Left ventricle myocardium inferior (tissue), 1 donor: ENCODE results near the gene COL5A3. TPM values are rescaled to one million over a fixed set of nuclear protein-coding genes. Genes with fewer than 3 reads are reported as not detected.

Experiments
- DNase-seq: peaks from one replicate; pipeline ENCODE4 v3.0.0-alpha.2; 2020
- H3K27ac ChIP-seq: fragments of 200-600 bp; replicated peaks from 2 replicates; pipeline ENCODE4 v1.8.0; 2021
- H3K27me3 ChIP-seq: fragments of 200-600 bp; 2 replicates; pipeline ENCODE4 v1.8.0; 2021; ENCODE audit warnings: low read depth
- H3K36me3 ChIP-seq: fragments of 200-600 bp; 2 replicates; pipeline ENCODE4 v1.8.0; 2021
- H3K4me1 ChIP-seq: fragments of 200-600 bp; 2 replicates; pipeline ENCODE4 v1.8.0; 2021
- H3K4me3 ChIP-seq: fragments of 200-600 bp; 2 replicates; pipeline ENCODE4 v1.8.0; 2021; ENCODE audit warnings: mild to moderate bottlenecking, moderate library complexity
- H3K9me3 ChIP-seq: fragments of 200-600 bp; replicated peaks from 2 replicates; pipeline ENCODE4 v1.8.0; 2021
- intact Hi-C: fragments of 100-400 bp; cut with micrococcal nuclease; formaldehyde crosslinking; loops from one replicate; pipeline ENCODE4 v1.11.0; 2022
- total RNA-seq: library from RNA; stranded (reverse); fragmentation: NEBNext Ultra II Directional; extraction: Animal tissue kit (Norgen Biotek cat#: 25700); gene quantifications from one replicate; pipeline ENCODE4 v1.2.1, GENCODE V29; 2021
- TF ChIP-seq, protein P1 (sequence below): fragments of 200-600 bp; IDR thresholded peaks from 2 replicates; pipeline ENCODE4 v1.8.0; 2021; ENCODE audit warnings: antibody characterized with exemption, mild to moderate bottlenecking, borderline replicate concordance
- donor health status: DM: no; HTN: yes; CAD: no; lungs with severe emphysema.

Gene COL5A3
- total RNA-seq, 1 donor from 2014 or later: 8.7 TPM

DNA sequence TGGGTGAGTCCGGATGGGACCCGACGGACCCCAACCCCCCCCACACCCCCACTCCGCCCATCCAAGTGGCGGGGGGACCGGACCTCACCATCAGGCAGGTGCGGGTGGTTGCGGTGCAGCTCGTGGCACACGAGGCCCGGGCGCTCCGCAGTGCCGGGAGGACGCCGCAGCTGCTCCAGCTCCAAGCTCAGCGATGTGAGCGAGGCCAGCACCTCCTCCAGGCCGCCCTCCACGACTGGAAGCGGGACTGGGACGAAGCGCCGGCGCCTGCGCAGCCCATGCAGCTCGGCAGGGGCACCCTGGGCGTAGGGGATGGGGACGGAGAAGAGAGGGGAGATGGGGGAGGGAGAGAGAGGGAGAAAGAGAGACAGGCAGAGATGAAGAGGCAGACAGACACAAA, 43.9 kb downstream of the COL5A3 start:
- Histone ChIP-seq H3K36me3 (peaks cover 28% of the 10 kb centered on the region), H3K27ac (no peak overlapping the region), H3K4me3 (no peak overlapping the region), H3K27me3 (peaks cover 74% of the 10 kb centered on the region), H3K9me3 (no peaks in the 10 kb centered on the region), H3K4me1 (no peaks in the 10 kb centered on the region)
- no peak for DNase-seq
- intact Hi-C loops: no loop called here
- TF ChIP-seq, protein P1, sequence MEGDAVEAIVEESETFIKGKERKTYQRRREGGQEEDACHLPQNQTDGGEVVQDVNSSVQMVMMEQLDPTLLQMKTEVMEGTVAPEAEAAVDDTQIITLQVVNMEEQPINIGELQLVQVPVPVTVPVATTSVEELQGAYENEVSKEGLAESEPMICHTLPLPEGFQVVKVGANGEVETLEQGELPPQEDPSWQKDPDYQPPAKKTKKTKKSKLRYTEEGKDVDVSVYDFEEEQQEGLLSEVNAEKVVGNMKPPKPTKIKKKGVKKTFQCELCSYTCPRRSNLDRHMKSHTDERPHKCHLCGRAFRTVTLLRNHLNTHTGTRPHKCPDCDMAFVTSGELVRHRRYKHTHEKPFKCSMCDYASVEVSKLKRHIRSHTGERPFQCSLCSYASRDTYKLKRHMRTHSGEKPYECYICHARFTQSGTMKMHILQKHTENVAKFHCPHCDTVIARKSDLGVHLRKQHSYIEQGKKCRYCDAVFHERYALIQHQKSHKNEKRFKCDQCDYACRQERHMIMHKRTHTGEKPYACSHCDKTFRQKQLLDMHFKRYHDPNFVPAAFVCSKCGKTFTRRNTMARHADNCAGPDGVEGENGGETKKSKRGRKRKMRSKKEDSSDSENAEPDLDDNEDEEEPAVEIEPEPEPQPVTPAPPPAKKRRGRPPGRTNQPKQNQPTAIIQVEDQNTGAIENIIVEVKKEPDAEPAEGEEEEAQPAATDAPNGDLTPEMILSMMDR: no peak

DNA sequence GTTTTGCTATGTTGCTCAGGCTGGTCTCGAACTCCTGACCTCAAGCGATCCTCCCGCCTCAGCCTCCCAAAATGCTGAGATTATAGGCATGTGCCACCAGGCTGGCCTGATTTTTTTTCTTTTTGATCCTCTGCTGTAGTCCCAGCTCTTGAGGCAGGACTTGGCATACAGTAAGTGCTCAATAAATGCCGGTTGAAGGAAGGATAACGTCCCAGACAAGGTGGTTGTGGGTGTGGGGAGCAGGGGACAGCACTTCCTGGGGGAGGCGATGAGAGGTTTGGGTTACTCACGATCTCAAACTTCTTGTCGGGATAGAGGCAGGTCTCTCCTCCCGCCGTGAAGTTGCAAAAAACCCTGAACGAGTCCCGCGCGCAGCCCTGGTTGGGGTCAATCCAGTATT, 44.3 kb downstream of the COL5A3 start:
- Histone ChIP-seq H3K4me3 (no peak overlapping the region), H3K27ac (no peak overlapping the region), H3K4me1 (no peaks in the 10 kb centered on the region), H3K36me3 (peaks cover 28% of the 10 kb centered on the region), H3K9me3 (no peaks in the 10 kb centered on the region), H3K27me3 (peaks cover 79% of the 10 kb centered on the region)
- TF ChIP-seq, protein P1: no peak
- DNase-seq: no peak
- intact Hi-C loops: no loop called here

DNA sequence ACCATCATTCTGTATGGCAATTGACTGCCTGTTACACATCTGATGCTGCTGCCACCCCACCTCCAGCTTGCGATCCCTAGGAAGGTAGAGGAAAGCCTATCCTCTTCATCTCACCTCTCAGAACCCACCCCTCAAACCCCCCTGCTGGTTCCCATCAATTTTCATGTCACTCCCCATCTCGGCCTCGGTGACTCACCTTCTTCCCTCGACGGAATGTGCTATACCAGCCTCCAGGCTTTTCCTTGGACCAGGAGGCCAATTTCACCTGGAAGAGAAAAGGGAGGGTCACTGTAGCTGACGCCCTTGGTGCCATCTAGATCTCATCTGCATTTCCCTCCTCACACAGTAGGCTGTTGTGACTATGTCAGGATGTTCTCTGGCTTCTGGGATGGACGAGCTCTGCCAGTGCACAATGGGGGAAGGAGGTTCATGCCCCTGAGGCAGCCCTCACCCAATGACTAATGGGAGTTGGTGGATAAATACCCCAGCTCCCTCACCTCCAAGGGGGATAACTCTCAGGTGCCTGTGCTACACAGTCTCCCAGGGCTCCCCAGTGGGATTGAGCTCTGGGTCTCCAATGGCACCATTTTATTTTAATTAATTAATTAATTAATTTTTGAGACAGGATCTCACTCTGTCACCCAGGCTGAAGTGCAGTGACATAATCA, 47.5 kb downstream of the COL5A3 start:
- intact Hi-C loops: no loop called here
- Histone ChIP-seq H3K4me1 (no peaks in the 10 kb centered on the region), H3K27me3 (peaks cover 91% of the 10 kb centered on the region), H3K27ac (no peak overlapping the region), H3K9me3 (no peaks in the 10 kb centered on the region), H3K36me3 (peaks cover 28% of the 10 kb centered on the region), H3K4me3 (no peak overlapping the region)
- DNase-seq: no peak
- TF ChIP-seq, protein P1: no peak

DNA sequence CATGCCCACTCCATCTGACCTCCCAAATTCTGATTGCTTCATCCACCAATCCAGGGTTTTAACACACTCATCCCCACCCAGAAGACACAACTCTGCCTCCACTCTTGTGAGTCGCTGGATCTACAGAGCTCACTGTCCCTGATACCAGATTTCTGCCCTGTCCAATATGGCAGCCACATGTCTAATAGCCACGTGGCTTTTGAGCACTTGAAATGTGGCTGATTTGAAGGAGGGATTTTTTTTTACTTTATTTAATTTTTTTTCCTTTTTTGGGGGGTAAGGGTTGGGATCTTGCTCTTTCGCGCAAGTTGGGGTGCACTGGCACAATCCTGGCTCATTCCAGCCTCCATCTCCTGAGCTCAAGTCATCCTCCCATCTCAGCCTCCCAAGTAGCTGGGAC, 49.2 kb downstream of the COL5A3 start:
- Histone ChIP-seq H3K36me3 (peaks cover 28% of the 10 kb centered on the region), H3K27me3 (peaks cover 86% of the 10 kb centered on the region), H3K27ac (no peak overlapping the region), H3K4me3 (no peak overlapping the region), H3K9me3 (no peaks in the 10 kb centered on the region), H3K4me1 (no peaks in the 10 kb centered on the region)
- intact Hi-C loops: no loop called here
- TF ChIP-seq, protein P1: no peak
- no peak for DNase-seq

DNA sequence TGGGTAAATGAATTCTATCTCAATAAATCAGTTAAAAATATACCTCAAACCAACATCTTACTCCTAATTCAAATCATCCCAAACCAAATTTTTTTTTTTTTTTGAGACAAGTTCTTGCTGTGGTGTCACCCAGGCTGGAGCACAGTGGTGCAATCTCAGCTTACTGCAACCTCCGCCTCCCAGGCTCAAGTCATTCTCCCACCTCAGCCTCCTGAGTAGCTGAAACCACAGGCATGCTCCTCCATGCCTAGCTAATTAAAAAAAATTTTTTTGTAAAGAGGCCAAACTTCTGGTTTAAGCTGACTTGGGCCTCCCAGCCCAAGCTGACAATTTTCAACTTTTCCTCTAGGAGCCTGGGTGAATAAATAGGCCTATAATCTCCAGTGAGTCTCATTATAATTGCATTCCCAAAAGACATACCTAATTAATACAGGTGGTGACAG, 51.9 kb downstream of the COL5A3 start:
- intact Hi-C loops: no loop called here

More for the DNA sequence above, 51.9 kb downstream of the COL5A3 start:
- Histone ChIP-seq H3K4me3 (no peak overlapping the region), H3K36me3 (peaks cover 19% of the 10 kb centered on the region), H3K4me1 (no peaks in the 10 kb centered on the region), H3K27me3 (peaks cover 74% of the 10 kb centered on the region), H3K9me3 (no peaks in the 10 kb centered on the region), H3K27ac (no peak overlapping the region)
- TF ChIP-seq, protein P1: no peak
- DNase-seq: no peak
